K562 (cell line): ENCODE data around the gene PSMC3IP. TPM values are rescaled to one million over a fixed set of nuclear protein-coding genes. Genes with fewer than 3 reads are reported as not detected.
A peak's percentile ranks its signal among the peaks of the same experiment; 100 is the strongest.

ENCODE experiments used
- ATAC-seq: fragments of 200-7000 bp; cut with Tn5 transposase; 3 replicates; pipeline ENCODE4 v1.9.1; 2020; ENCODE audit warnings: moderate library complexity
- BruUV-seq: library from RNA; stranded (reverse); fragments of 400-500 nt; replicated peaks from 2 replicates; lab custom pipeline; 2021; lab: Mats Ljungman, UMichigan
- CTCF ChIA-PET: fragments of 300-600 bp; formaldehyde crosslinking; extraction: SDS; loops from one replicate; lab custom pipeline; 2021; ENCODE audit warnings: low intra/inter-chr PET ratio; lab: Yijun Ruan, JAX
- POLR2A ChIA-PET: fragments of 300-600, 350-650 bp; sonication (Branson Sonifier 250); formaldehyde crosslinking; extraction: SDS; loops from one replicate; lab custom pipeline; 2021; ENCODE audit warnings: antibody characterized with exemption, inconsistent platforms; lab: Yijun Ruan, JAX
- DNase-seq, 4 experiments: peaks; one replicate each; pipeline versions ENCODE4 v3.0.0 to v3.0.0-alpha.2; 2011 to 2018; ENCODE audit warnings: low spot score in 3 of 4, mixed read lengths in 3 of 4; ENCODE audit errors: extremely low read depth in 1 of 4
- FAIRE-seq: peaks from 2 replicates; lab custom pipeline; 2011; peaks lifted over from hg19 to GRCh38; lab: Jason Lieb, UNC
- H2AFZ ChIP-seq: 2 replicates; pipeline ENCODE4 v1.6.0; 2011; ENCODE audit warnings: low read depth, low read length, control low read depth, inconsistent platforms
- H3K27ac ChIP-seq: fragments of 200-600 bp; 3 replicates; pipeline ENCODE4 v1.8.0; 2011; ENCODE audit warnings: low read depth, mild to moderate bottlenecking, control low read depth, inconsistent platforms, low read length, moderate library complexity, mixed read lengths; ENCODE audit errors: extremely low read depth
- H3K27me3 ChIP-seq, 2 experiments: fragments of 300-600 bp in 1 of 2; 2 replicates in 1 of 2; 3 replicates in 1 of 2; pipeline versions ENCODE4 v1.6.0 to v1.8.0; 2011; ENCODE audit warnings: inconsistent platforms in 2 of 2, low read length in 2 of 2, mild to moderate bottlenecking in 1 of 2, mixed read lengths in 1 of 2, moderate library complexity in 1 of 2; ENCODE audit not compliant: control insufficient read depth in 2 of 2, insufficient read depth in 2 of 2
- H3K36me3 ChIP-seq: fragments of 300-600 bp; 3 replicates; pipeline ENCODE4 v1.8.0; 2011; ENCODE audit warnings: mild to moderate bottlenecking, low read length, inconsistent platforms; ENCODE audit not compliant: control insufficient read depth, insufficient read depth
- H3K4me1 ChIP-seq, 2 experiments: fragments of 200-600 bp in 1 of 2; replicated peaks in 1 of 2; 2 replicates in 1 of 2; 3 replicates in 1 of 2; pipeline versions ENCODE4 v1.5.1 to v1.8.0; 2011; ENCODE audit warnings: inconsistent platforms in 2 of 2, low read length in 2 of 2, mild to moderate bottlenecking in 1 of 2, mixed read lengths in 1 of 2, moderate library complexity in 1 of 2; ENCODE audit not compliant: control insufficient read depth in 2 of 2, insufficient read depth in 2 of 2
- H3K4me2 ChIP-seq: 2 replicates; pipeline ENCODE4 v1.6.1; 2011; ENCODE audit warnings: low read length, control low read depth, inconsistent platforms, mixed read lengths; ENCODE audit not compliant: insufficient read depth
- H3K4me3 ChIP-seq: fragments of 200-600 bp; sonication (generic), shearing (Covaris generic); 2 replicates; pipeline ENCODE4 v1.5.1; 2016; ENCODE audit warnings: control low read depth, inconsistent platforms
- H3K79me2 ChIP-seq: fragments of 200-600 bp; 3 replicates; pipeline ENCODE4 v1.8.0; 2011; ENCODE audit warnings: low read length, inconsistent platforms; ENCODE audit not compliant: control insufficient read depth, insufficient read depth
- H3K9ac ChIP-seq, 2 experiments: 2 replicates each; pipeline versions ENCODE4 v1.6.0 to v1.6.1; 2011; ENCODE audit warnings: low read depth in 2 of 2, low read length in 2 of 2, control low read depth in 1 of 2, inconsistent platforms in 1 of 2, mild to moderate bottlenecking in 1 of 2, mixed read lengths in 1 of 2; ENCODE audit not compliant: insufficient read depth in 1 of 2
- H3K9me1 ChIP-seq: one replicate; pipeline ENCODE4 v1.6.0; 2011; ENCODE audit warnings: inconsistent platforms, mild to moderate bottlenecking, low read length, moderate library complexity; ENCODE audit not compliant: control insufficient read depth, insufficient read depth
- H3K9me3 ChIP-seq: replicated peaks from 2 replicates; pipeline ENCODE4 v1.5.1; 2011; ENCODE audit warnings: low read depth, low read length, inconsistent platforms; ENCODE audit not compliant: control insufficient read depth, insufficient read depth
- H4K20me1 ChIP-seq: replicated peaks from 2 replicates; pipeline ENCODE4 v1.6.1; 2011; ENCODE audit warnings: low read length, inconsistent platforms, mixed read lengths; ENCODE audit not compliant: control insufficient read depth, insufficient read depth
- DMBX1 ChIP-seq: fragments of 250-450 bp; sonication (Bioruptor Pico); IDR thresholded peaks from 2 replicates; pipeline ENCODE4 v1.8.0; 2022; ENCODE audit warnings: inconsistent platforms, mild to moderate bottlenecking, moderate library complexity, borderline replicate concordance
- ELF1 ChIP-seq: fragments of 200-800 bp; sonication (Bioruptor generic); IDR thresholded peaks from 2 replicates; pipeline ENCODE4 v1.6.1; 2016; ENCODE audit warnings: missing genetic modification characterization, missing compliant biosample characterization
- FOSL1 ChIP-seq: fragments of 200-800 bp; sonication (Bioruptor generic); conservative IDR thresholded peaks from 2 replicates; pipeline ENCODE4 v1.6.1; 2016; ENCODE audit warnings: missing genetic modification characterization, missing compliant biosample characterization
- JUND ChIP-seq, 2 experiments: IDR thresholded peaks; 2 replicates in 1 of 2; 3 replicates in 1 of 2; pipeline ENCODE4 v1.6.1; 2011; ENCODE audit warnings: borderline replicate concordance in 2 of 2, low read depth in 2 of 2, low read length in 2 of 2, improper control_type of control experiment in 1 of 2, missing biosample characterization in 1 of 2, missing genetic modification characterization in 1 of 2, missing genetic modification reagents in 1 of 2
- PHF8 ChIP-seq: fragments of 200-600 bp; sonication (generic); IDR thresholded peaks from 2 replicates; pipeline ENCODE4 v1.6.1; 2012; ENCODE audit warnings: mixed run types, mild to moderate bottlenecking, inconsistent platforms, low read length, moderate library complexity, borderline replicate concordance
- PYGO2 ChIP-seq: fragments of 450-650 bp; IDR thresholded peaks from 2 replicates; pipeline ENCODE4 v1.6.1; 2016; ENCODE audit warnings: mild to moderate bottlenecking, missing genetic modification characterization, moderate library complexity, missing compliant biosample characterization
- ZBTB7A ChIP-seq: IDR thresholded peaks from 2 replicates; pipeline ENCODE4 v1.6.1; 2011; ENCODE audit warnings: low read depth, mild to moderate bottlenecking, low read length, moderate library complexity, borderline replicate concordance; ENCODE audit not compliant: control insufficient read depth
- WGBS: fragments of 100-300 bp; shearing (Covaris generic); methylation state at CpG from one replicate; pipeline ENCODE4 v1.1.6; 2016; ENCODE audit warnings: low coverage, mixed read lengths; ENCODE audit not compliant: insufficient coverage; ENCODE audit errors: missing lambda C conversion rate; 5-methylcytosine and 5-hydroxymethylcytosine counted together
- in situ Hi-C: fragments of 300-500 bp; cut with MboI; formaldehyde crosslinking; loops from 4 replicates; pipeline ENCODE4 v1.15.0; 2018; ENCODE audit warnings: inconsistent platforms, mixed read lengths
- intact Hi-C: fragments of 100-400 bp; cut with micrococcal nuclease; formaldehyde crosslinking; loops from 2 replicates; pipeline ENCODE4 v1.14.2; 2022
- polyA plus RNA-seq, 8 experiments: library from polyadenylated mRNA; depleted of rRNA in 4 of 8; stranded (reverse) in 5 of 8; unstranded in 3 of 8; fragments of >200 nt; fragmentation: Nextera tagmentation in 2 of 8; fragmentation: Illumina TruSeq in 1 of 8; extraction: Ambion mirVana in 2 of 8; extraction: Trizol in 1 of 8; gene quantifications; 2 replicates each; pipeline versions ENCODE4 v1.2.1 to v1.2.3, GENCODE V29; 2011 to 2014; ENCODE audit warnings: inconsistent platforms in 1 of 8, missing spikeins in 1 of 8
- total RNA-seq, 7 experiments: library from RNA; depleted of rRNA in 6 of 7; stranded (reverse); fragments of >200 nt in 6 of 7; fragmentation: Illumina TruSeq in 2 of 7; extraction: Trizol in 2 of 7; gene quantifications; 2 replicates each; pipeline versions ENCODE4 v1.2.1 to v1.2.3, GENCODE V29; 2011 to 2021; ENCODE audit warnings: low replicate concordance in 1 of 7
- TF ChIP-seq, protein P1 (sequence below): fragments of 450-650 bp; formaldehyde crosslinking; IDR thresholded peaks from 2 replicates; pipeline ENCODE4 v1.4.0; 2022; ENCODE audit warnings: missing genetic modification characterization
- TF ChIP-seq, protein P2 (sequence below), 2 experiments: IDR thresholded peaks; 2 replicates each; pipeline ENCODE4 v1.6.1; 2011; ENCODE audit warnings: borderline replicate concordance in 1 of 2, control low read depth in 1 of 2, low read depth in 1 of 2, low read length in 1 of 2, mild to moderate bottlenecking in 1 of 2, mixed read lengths in 1 of 2, moderate library complexity in 1 of 2; ENCODE audit not compliant: insufficient read depth in 1 of 2, insufficient read length in 1 of 2, poor library complexity in 1 of 2, severe bottlenecking in 1 of 2; ENCODE audit errors: extremely low read depth in 1 of 2
- TF ChIP-seq, protein P3 (sequence below): sonication (generic); formaldehyde crosslinking; IDR thresholded peaks from 2 replicates; pipeline ENCODE4 v1.9.0; 2022; ENCODE audit warnings: mild to moderate bottlenecking, missing genetic modification reagents

PSMC3IP gene
- total and polyA plus RNA-seq, 9 of the 15 experiments (the other 6 are each of a cell fraction or from before 2014, with no cell fraction given): 13.8 to 65.6 (median 32.8) TPM

DNA sequence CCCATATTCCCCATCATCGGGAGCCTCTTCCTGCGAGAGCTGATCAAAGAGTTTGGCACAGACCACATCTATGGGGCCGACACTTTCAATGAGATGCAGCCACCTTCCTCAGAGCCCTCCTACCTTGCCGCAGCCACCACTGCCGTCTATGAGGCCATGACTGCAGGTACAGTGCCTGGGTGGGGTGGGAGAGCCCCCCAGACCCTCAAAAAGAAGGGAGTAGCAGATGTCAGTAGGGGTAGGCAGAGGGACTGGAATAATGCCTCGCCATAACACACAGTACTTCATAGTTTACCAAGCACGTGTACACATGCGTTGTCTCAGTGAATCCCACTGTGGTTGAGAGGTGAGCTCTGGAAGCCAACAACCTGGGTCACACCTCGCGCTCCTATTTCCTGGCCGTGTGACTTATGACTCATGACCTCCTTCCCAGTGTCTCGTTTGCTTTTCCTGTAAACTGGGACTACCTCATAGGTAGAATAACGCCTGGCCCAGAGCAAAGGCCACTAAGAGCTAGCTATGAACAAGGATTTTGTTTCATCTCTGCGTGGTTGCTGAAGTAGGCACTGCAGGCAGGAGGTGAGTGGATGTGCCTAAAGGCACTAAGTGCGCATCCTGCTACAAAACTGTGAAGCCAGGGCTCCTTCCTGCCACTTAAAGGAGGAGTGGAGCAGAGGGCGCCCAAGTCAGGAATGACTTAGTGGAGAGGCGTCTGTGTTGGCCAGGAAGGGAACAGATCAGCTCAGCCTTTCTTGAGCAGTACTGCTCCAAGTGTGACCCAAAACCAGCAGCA is 36.3 kb downstream of the PSMC3IP start:
- Histone ChIP-seq H3K4me2 (peak overlapping the region; percentile 8; the same call in 1 of the 2 replicates), H3K36me3 (peaks cover 40% of the 10 kb centered on the region; the same call in 2 of the 3 replicates), H3K27ac (peak overlapping the region; percentile 48; the same call in 2 of the 3 replicates), H4K20me1 (no peaks in the 10 kb centered on the region; the same call in 1 of the 2 replicates), H3K4me3 (no peak overlapping the region), H3K79me2 (peaks cover 12% of the 10 kb centered on the region), H3K9ac (peak overlapping the region in 1 of 2 experiments; percentile 15; a peak in 2 of 4 replicates), H3K4me1 (peaks cover 13 to 35% of the 10 kb centered on the region in 2 experiments; a peak in 4 of 5 replicates), H2AFZ (no peak overlapping the region), H3K27me3 (no peaks in the 10 kb centered on the region), H3K9me1 (no peaks in the 10 kb centered on the region), H3K9me3 (no peaks in the 10 kb centered on the region)
- no TSS peak for BruUV-seq
- FAIRE-seq (no peak), DNase-seq (peak in 2 of 4 experiments; percentile 9 to 45), ATAC-seq (no peak)
- POLR2A ChIA-PET: interaction anchor here (0.6 to 1.5 kb wide), 4 partner anchors 22 to 1032 kb away, joined by 3 to 4 read pairs (median 3); no protein-coding TSS in a partner anchor
- in situ Hi-C loops (no loop called here), intact Hi-C loops (no loop called here)
- CTCF ChIA-PET: no interaction called here
- WGBS: 52% methylated on average over 17 of the region's 17 CpGs
- no peak for TF ChIP-seq PHF8
- peak; percentile 67; the same call in 1 of the 2 replicates for TF ChIP-seq JUND (IDR thresholded peaks at IDR 0.05; ENCODE audit: borderline replicate concordance, low read depth, low read length)
- TF ChIP-seq JUND (tag; IDR thresholded peaks at IDR 0.05; ENCODE audit: borderline replicate concordance, low read depth, low read length): no peak
- TF ChIP-seq, protein P1, sequence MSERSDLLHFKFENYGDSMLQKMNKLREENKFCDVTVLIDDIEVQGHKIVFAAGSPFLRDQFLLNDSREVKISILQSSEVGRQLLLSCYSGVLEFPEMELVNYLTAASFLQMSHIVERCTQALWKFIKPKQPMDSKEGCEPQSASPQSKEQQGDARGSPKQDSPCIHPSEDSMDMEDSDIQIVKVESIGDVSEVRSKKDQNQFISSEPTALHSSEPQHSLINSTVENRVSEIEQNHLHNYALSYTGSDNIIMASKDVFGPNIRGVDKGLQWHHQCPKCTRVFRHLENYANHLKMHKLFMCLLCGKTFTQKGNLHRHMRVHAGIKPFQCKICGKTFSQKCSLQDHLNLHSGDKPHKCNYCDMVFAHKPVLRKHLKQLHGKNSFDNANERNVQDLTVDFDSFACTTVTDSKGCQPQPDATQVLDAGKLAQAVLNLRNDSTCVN (CRISPR knock-in tag): no peak
- TF ChIP-seq, protein P2, sequence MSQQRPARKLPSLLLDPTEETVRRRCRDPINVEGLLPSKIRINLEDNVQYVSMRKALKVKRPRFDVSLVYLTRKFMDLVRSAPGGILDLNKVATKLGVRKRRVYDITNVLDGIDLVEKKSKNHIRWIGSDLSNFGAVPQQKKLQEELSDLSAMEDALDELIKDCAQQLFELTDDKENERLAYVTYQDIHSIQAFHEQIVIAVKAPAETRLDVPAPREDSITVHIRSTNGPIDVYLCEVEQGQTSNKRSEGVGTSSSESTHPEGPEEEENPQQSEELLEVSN (IDR thresholded peaks at IDR 0.05; ENCODE audit: borderline replicate concordance in 1 of 2, extremely low read depth in 1 of 2, insufficient read depth in 1 of 2, insufficient read length in 1 of 2, low read depth in 1 of 2, low read length in 1 of 2, poor library complexity in 1 of 2, severe bottlenecking in 1 of 2): peak in 1 of 2 experiments; percentile 30
- TF ChIP-seq FOSL1 (tag): peak; percentile 76; the same call in 1 of the 2 replicates
- TF ChIP-seq, protein P3, sequence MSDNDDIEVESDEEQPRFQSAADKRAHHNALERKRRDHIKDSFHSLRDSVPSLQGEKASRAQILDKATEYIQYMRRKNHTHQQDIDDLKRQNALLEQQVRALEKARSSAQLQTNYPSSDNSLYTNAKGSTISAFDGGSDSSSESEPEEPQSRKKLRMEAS (CRISPR knock-in tag): peak; percentile 22; the same call in 1 of the 2 replicates
- peak; percentile 33; the same call in 1 of the 2 replicates for TF ChIP-seq DMBX1 (CRISPR knock-in tag)
- no peak for TF ChIP-seq ELF1 (tag)
- no peak for TF ChIP-seq PYGO2 (tag)
- TF ChIP-seq ZBTB7A: peak; percentile 7; the same call in 1 of the 2 replicates
